Measurements from ENCODE around the gene ZNRD2. TPM values are rescaled to one million over a fixed set of nuclear protein-coding genes. Genes with fewer than 3 reads are reported as not detected.

Gene ZNRD2
- total and polyA plus RNA-seq, 2 donors from 2014 or later, result 32.0 to 60.4 TPM

GRCh38 chr11:65524014-65524740 lies 46.1 kb upstream of the ZNRD2 start:
- peak overlapping the region in 2 of 3 donors; percentile 54 to 69 for H3K9ac ChIP-seq (ENCODE audit: low read length in 3 of 3)
- FAIRE-seq (no peak), DNase-seq (peak in 2 of 5 donors; percentile 82 to 89)
- peak overlapping the region; percentile 73 to 76 for H3K27ac ChIP-seq (ENCODE audit: low read depth in 2 of 2, low read length in 2 of 2)
- peaks cover 4 to 10% (median 4%) of the 10 kb centered on the region in 3 donors for H3K36me3 ChIP-seq (ENCODE audit: control insufficient read depth in 2 of 3, insufficient read depth in 3 of 3, low read length in 3 of 3)
- peaks cover 0 to 24% (median 16%) of the 10 kb centered on the region in 3 donors for H3K4me1 ChIP-seq (ENCODE audit: control insufficient read depth in 2 of 3, insufficient read depth in 2 of 3, low read depth in 1 of 3, low read length in 3 of 3)
- no peaks in the 10 kb centered on the region for H3K9me3 ChIP-seq (ENCODE audit: control insufficient read depth in 2 of 3, insufficient read depth in 1 of 3, low read length in 3 of 3)
- no peaks in the 10 kb centered on the region for H3K27me3 ChIP-seq (ENCODE audit: control insufficient read depth, insufficient read depth, low read length)
- intact Hi-C loops (cut with DNase I), result no loop called here
- peak overlapping the region; percentile 17 to 64 (median 53) for H3K4me3 ChIP-seq (ENCODE audit: low read length in 3 of 3)
- TF ChIP-seq CTCF (IDR thresholded peaks at IDR 0.05; ENCODE audit: borderline replicate concordance, extremely low read depth, insufficient read depth), result no peak

GRCh38 chr11:65524741-65525545 lies 45.3 kb upstream of the ZNRD2 start, which contains the start of gene SCYL1:
Gene SCYL1, plus strand, starts transcription at chr11:65525083. Its CDS starts 71 bp downstream, at chr11:65525154.
- no peak for TF ChIP-seq CTCF (IDR thresholded peaks at IDR 0.05; ENCODE audit: borderline replicate concordance, extremely low read depth, insufficient read depth)
- peak within 1 kb of the TSS; percentile 73 to 76 for H3K27ac ChIP-seq (ENCODE audit: low read depth in 2 of 2, low read length in 2 of 2)
- peak within 1 kb of the TSS; percentile 37 to 92 (median 81) for H3K9ac ChIP-seq (ENCODE audit: low read length in 3 of 3)
- intact Hi-C loops (cut with DNase I), result no loop called here
- FAIRE-seq (no peak), DNase-seq (peak; percentile 76 to 95 (median 88))
- no peaks in the 10 kb centered on the region for H3K27me3 ChIP-seq (ENCODE audit: control insufficient read depth, insufficient read depth, low read length)
- peaks cover 0 to 24% (median 16%) of the 10 kb centered on the region in 3 donors for H3K4me1 ChIP-seq (ENCODE audit: control insufficient read depth in 2 of 3, insufficient read depth in 2 of 3, low read depth in 1 of 3, low read length in 3 of 3)
- no peaks in the 10 kb centered on the region for H3K9me3 ChIP-seq (ENCODE audit: control insufficient read depth in 2 of 3, insufficient read depth in 1 of 3, low read length in 3 of 3)
- H3K4me3 ChIP-seq (ENCODE audit: low read length in 3 of 3), result peak within 1 kb of the TSS; percentile 60 to 84 (median 80)
- H3K36me3 ChIP-seq (ENCODE audit: control insufficient read depth in 2 of 3, insufficient read depth in 3 of 3, low read length in 3 of 3), result peaks cover 4 to 13% (median 4%) of the 10 kb centered on the region in 3 donors

GRCh38 chr11:65525546-65526480 lies 44.5 kb upstream of the ZNRD2 start:
- H3K27ac ChIP-seq (ENCODE audit: low read depth in 2 of 2, low read length in 2 of 2), result peak overlapping the region; percentile 63 to 67
- H3K4me1 ChIP-seq (ENCODE audit: control insufficient read depth in 2 of 3, insufficient read depth in 2 of 3, low read depth in 1 of 3, low read length in 3 of 3), result peaks cover 0 to 24% (median 16%) of the 10 kb centered on the region in 3 donors

More at GRCh38 chr11:65525546-65526480, 44.5 kb upstream of the ZNRD2 start:
- no peaks in the 10 kb centered on the region for H3K27me3 ChIP-seq (ENCODE audit: control insufficient read depth, insufficient read depth, low read length)
- DNase-seq, result peak in 1 of 5 donors; percentile 83
- intact Hi-C loops (cut with DNase I), result no loop called here
- H3K36me3 ChIP-seq (ENCODE audit: control insufficient read depth in 2 of 3, insufficient read depth in 3 of 3, low read length in 3 of 3), result peaks cover 4 to 22% (median 6%) of the 10 kb centered on the region in 3 donors
- peak overlapping the region; percentile 37 to 92 (median 81) for H3K9ac ChIP-seq (ENCODE audit: low read length in 3 of 3)
- H3K9me3 ChIP-seq (ENCODE audit: control insufficient read depth in 2 of 3, insufficient read depth in 1 of 3, low read length in 3 of 3), result no peaks in the 10 kb centered on the region
- TF ChIP-seq CTCF (IDR thresholded peaks at IDR 0.05; ENCODE audit: borderline replicate concordance, extremely low read depth, insufficient read depth), result no peak
- peak overlapping the region; percentile 60 to 84 (median 80) for H3K4me3 ChIP-seq (ENCODE audit: low read length in 3 of 3)
- FAIRE-seq, result no peak
